ENCODE results near the gene CMTM5.

DNA sequence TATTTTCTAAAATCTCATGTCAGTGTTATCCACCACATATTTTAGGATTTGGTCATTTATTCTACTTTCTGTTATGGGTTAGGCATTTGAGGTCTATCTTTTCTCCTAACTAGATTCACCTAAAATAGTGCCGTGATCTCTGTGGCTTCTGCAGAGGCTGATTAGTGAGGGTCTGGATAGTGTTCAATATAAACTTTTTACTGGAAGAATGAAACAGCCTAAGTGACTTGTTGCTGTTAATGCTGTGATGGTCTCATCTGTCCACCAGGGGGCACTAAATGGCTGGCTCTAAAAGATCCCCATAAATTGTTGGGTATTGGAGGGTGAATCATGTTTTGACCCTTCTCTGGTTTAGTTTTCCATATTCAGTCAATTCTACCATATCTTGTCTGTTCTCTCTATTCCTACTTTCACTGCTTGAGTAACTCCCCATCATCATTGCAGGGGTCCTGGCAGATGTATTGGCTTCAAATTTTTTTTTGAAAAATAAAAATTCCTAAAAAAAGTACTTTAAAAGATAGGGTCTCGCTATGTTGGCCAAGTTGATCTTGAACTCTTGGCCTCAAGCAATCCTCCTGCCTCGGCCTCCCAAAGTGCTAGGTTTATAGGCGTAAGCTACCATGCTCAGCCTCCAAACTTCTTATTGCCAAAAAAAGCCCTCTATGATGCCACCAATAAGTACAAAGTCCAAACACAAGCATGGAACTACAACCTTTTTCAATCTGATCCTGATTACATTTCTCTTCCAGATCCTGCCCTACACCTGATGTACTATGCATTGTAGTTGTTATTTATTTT is 48.7 kb upstream of the CMTM5 start:
- TF ChIP-seq, protein P1, sequence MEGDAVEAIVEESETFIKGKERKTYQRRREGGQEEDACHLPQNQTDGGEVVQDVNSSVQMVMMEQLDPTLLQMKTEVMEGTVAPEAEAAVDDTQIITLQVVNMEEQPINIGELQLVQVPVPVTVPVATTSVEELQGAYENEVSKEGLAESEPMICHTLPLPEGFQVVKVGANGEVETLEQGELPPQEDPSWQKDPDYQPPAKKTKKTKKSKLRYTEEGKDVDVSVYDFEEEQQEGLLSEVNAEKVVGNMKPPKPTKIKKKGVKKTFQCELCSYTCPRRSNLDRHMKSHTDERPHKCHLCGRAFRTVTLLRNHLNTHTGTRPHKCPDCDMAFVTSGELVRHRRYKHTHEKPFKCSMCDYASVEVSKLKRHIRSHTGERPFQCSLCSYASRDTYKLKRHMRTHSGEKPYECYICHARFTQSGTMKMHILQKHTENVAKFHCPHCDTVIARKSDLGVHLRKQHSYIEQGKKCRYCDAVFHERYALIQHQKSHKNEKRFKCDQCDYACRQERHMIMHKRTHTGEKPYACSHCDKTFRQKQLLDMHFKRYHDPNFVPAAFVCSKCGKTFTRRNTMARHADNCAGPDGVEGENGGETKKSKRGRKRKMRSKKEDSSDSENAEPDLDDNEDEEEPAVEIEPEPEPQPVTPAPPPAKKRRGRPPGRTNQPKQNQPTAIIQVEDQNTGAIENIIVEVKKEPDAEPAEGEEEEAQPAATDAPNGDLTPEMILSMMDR (IDR thresholded peaks at IDR 0.05; ENCODE audit: borderline replicate concordance, extremely low read depth, low read length, poor library complexity, severe bottlenecking), result peak; percentile 90
- no peak for TF ChIP-seq EZH2 (IDR thresholded peaks at IDR 0.05; ENCODE audit: borderline replicate concordance, low read depth, low read length, severe bottlenecking)

Measured in DND-41 (cell line).